ENCODE measurements around the gene UBXN10.

DNA sequence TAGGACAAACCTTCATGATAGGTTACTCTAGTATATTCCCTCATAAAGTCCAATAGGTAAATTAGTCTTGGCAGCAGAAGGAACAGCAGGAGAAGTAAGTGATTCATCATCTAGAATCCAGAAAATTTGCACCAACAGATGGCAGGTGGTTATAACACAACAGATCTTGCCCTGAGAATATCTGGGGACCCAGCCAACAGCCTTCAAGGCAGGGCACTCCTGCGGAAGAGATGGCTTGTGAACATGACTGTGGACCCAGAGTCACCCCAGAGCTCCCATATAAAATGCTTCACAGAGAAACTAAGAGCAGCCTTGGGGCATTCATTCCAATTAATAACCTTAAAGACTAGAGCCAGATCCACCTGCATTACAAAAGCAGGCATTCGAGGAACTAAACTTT, 8.3 kb downstream of the UBXN10 start:
- TF ChIP-seq, protein P1, sequence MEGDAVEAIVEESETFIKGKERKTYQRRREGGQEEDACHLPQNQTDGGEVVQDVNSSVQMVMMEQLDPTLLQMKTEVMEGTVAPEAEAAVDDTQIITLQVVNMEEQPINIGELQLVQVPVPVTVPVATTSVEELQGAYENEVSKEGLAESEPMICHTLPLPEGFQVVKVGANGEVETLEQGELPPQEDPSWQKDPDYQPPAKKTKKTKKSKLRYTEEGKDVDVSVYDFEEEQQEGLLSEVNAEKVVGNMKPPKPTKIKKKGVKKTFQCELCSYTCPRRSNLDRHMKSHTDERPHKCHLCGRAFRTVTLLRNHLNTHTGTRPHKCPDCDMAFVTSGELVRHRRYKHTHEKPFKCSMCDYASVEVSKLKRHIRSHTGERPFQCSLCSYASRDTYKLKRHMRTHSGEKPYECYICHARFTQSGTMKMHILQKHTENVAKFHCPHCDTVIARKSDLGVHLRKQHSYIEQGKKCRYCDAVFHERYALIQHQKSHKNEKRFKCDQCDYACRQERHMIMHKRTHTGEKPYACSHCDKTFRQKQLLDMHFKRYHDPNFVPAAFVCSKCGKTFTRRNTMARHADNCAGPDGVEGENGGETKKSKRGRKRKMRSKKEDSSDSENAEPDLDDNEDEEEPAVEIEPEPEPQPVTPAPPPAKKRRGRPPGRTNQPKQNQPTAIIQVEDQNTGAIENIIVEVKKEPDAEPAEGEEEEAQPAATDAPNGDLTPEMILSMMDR (conservative IDR thresholded peaks at IDR 0.05), result no peak
- TF ChIP-seq ZFX (IDR thresholded peaks at IDR 0.05), result no peak
